ENCODE measurements around the gene SH3BGRL. TPM values are rescaled to one million over a fixed set of nuclear protein-coding genes. Genes with fewer than 3 reads are reported as not detected.

SH3BGRL gene
- total RNA-seq, 4 donors from 2014 or later, result 51.5 to 85.5 (median 56.9) TPM

- 24 to 50% methylated on average over 1 of the region's 1 CpG for WGBS, 2 donors
- H3K4me3 ChIP-seq (ENCODE audit: low read depth, poor library complexity, severe bottlenecking), result no peak overlapping the region
- intact Hi-C loops (cut with DNase I; ENCODE audit: low total_unique reads), result no loop called here
- TF ChIP-seq CTCF (IDR thresholded peaks at IDR 0.05) (no peak), POLR2A (IDR thresholded peaks at IDR 0.05) (no peak)
- DNase-seq (ENCODE audit: low spot score in 2 of 2), result no peak
Observed at GRCh38 chrX:81215685-81216084, 13.8 kb downstream of the SH3BGRL start.

GRCh38 chrX:81229229-81229628 is 27.3 kb downstream of the SH3BGRL start:
- H3K4me3 ChIP-seq (ENCODE audit: low read depth, poor library complexity, severe bottlenecking), result no peak overlapping the region
- WGBS, 2 donors, result 67 to 83% methylated on average over 3 of the region's 3 CpGs
- TF ChIP-seq CTCF (IDR thresholded peaks at IDR 0.05) (no peak), POLR2A (IDR thresholded peaks at IDR 0.05) (no peak)
- intact Hi-C loops (cut with DNase I; ENCODE audit: low total_unique reads), result no loop called here
- DNase-seq (ENCODE audit: low spot score in 2 of 2), result no peak

- 88 to 91% methylated on average over 2 of the region's 2 CpGs for WGBS, 2 donors
- intact Hi-C loops (cut with DNase I; ENCODE audit: low total_unique reads), result no loop called here
- no peak for DNase-seq (ENCODE audit: low spot score in 2 of 2)
- TF ChIP-seq CTCF (IDR thresholded peaks at IDR 0.05) (no peak), POLR2A (IDR thresholded peaks at IDR 0.05) (no peak)
- no peak overlapping the region for H3K4me3 ChIP-seq (ENCODE audit: low read depth, poor library complexity, severe bottlenecking)
Observed at GRCh38 chrX:81229901-81230300, 28.0 kb downstream of the SH3BGRL start.

GRCh38 chrX:81231476-81231875 is 29.6 kb downstream of the SH3BGRL start:
- intact Hi-C loops (cut with DNase I; ENCODE audit: low total_unique reads), result no loop called here
- H3K4me3 ChIP-seq (ENCODE audit: low read depth, poor library complexity, severe bottlenecking), result no peak overlapping the region
- TF ChIP-seq POLR2A (IDR thresholded peaks at IDR 0.05) (no peak), CTCF (IDR thresholded peaks at IDR 0.05) (no peak)
- DNase-seq (ENCODE audit: low spot score in 2 of 2), result no peak
- WGBS, 2 donors, result 55 to 81% methylated on average over 1 of the region's 1 CpG

- WGBS, 2 donors, result 57 to 90% methylated on average over 1 of the region's 1 CpG
- TF ChIP-seq CTCF (IDR thresholded peaks at IDR 0.05) (no peak), POLR2A (IDR thresholded peaks at IDR 0.05) (no peak)
- intact Hi-C loops (cut with DNase I; ENCODE audit: low total_unique reads), result no loop called here
- no peak overlapping the region for H3K4me3 ChIP-seq (ENCODE audit: low read depth, poor library complexity, severe bottlenecking)
- DNase-seq (ENCODE audit: low spot score in 2 of 2), result no peak
Observed at GRCh38 chrX:81232218-81232617, 30.3 kb downstream of the SH3BGRL start.

GRCh38 chrX:81237516-81237915 is 35.6 kb downstream of the SH3BGRL start:
- DNase-seq (ENCODE audit: low spot score in 2 of 2), result no peak
- no peak overlapping the region for H3K4me3 ChIP-seq (ENCODE audit: low read depth, poor library complexity, severe bottlenecking)
- 43 to 82% methylated on average over 1 of the region's 1 CpG for WGBS, 2 donors
- no peak for TF ChIP-seq CTCF (IDR thresholded peaks at IDR 0.05)
- no peak for TF ChIP-seq POLR2A (IDR thresholded peaks at IDR 0.05)
- intact Hi-C loops (cut with DNase I; ENCODE audit: low total_unique reads), result no loop called here
